GM10266 (cell line): Measurements from ENCODE around the gene HIC1.

Source experiments
- DNase-seq: peaks from one replicate; pipeline ENCODE4 v3.0.0; 2012; ENCODE audit errors: extremely low spot score
- TF ChIP-seq, protein P1 (sequence below): IDR thresholded peaks from 2 replicates; pipeline ENCODE4 v1.5.1; 2012; ENCODE audit warnings: mild to moderate bottlenecking, low read depth; ENCODE audit not compliant: control insufficient read depth, insufficient read depth; ENCODE audit errors: missing control alignments

The HIC1 gene

DNA sequence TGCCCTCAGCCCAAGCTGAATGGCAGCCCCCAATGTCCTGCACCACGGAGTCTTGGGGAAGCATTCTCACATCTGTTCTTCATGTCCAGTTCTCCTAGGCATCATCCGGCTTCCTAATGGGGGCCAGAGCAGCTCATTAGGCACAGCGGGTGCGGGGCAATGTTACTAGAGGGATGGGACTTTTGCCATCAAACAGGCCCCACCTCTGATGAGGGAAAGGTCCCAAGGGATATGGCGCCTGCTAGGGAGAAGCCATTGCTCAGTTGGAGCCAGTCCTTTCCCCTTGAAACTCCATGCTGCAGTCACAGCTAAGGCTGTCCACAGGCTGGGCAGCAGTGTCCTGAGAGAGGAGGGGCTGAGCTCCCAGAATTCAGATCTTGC, 26.7 kb upstream of the HIC1 start:
- no peak for DNase-seq
- TF ChIP-seq, protein P1, sequence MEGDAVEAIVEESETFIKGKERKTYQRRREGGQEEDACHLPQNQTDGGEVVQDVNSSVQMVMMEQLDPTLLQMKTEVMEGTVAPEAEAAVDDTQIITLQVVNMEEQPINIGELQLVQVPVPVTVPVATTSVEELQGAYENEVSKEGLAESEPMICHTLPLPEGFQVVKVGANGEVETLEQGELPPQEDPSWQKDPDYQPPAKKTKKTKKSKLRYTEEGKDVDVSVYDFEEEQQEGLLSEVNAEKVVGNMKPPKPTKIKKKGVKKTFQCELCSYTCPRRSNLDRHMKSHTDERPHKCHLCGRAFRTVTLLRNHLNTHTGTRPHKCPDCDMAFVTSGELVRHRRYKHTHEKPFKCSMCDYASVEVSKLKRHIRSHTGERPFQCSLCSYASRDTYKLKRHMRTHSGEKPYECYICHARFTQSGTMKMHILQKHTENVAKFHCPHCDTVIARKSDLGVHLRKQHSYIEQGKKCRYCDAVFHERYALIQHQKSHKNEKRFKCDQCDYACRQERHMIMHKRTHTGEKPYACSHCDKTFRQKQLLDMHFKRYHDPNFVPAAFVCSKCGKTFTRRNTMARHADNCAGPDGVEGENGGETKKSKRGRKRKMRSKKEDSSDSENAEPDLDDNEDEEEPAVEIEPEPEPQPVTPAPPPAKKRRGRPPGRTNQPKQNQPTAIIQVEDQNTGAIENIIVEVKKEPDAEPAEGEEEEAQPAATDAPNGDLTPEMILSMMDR, result no peak

DNA sequence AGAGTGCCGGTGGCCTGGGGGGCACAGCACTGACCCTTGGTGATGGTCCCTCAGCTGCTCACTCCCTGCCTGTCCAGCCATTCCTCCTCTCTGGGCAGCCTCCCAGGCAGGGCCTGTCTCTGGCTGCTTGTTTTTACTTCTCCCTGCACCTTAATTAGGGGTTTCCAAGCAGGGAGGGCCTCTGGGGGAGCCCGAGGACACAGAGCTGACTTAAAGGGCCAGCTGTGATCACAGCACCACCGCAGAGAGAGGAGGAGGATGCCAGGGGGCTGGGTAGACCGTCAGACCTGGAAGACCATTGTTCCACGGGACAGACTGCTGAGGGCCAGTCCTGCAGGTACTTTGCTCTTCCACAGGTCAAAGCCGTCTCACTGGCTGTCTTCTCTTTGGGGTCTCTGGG, 26.2 kb upstream of the HIC1 start:
- TF ChIP-seq, protein P1, result no peak
- DNase-seq, result no peak

DNA sequence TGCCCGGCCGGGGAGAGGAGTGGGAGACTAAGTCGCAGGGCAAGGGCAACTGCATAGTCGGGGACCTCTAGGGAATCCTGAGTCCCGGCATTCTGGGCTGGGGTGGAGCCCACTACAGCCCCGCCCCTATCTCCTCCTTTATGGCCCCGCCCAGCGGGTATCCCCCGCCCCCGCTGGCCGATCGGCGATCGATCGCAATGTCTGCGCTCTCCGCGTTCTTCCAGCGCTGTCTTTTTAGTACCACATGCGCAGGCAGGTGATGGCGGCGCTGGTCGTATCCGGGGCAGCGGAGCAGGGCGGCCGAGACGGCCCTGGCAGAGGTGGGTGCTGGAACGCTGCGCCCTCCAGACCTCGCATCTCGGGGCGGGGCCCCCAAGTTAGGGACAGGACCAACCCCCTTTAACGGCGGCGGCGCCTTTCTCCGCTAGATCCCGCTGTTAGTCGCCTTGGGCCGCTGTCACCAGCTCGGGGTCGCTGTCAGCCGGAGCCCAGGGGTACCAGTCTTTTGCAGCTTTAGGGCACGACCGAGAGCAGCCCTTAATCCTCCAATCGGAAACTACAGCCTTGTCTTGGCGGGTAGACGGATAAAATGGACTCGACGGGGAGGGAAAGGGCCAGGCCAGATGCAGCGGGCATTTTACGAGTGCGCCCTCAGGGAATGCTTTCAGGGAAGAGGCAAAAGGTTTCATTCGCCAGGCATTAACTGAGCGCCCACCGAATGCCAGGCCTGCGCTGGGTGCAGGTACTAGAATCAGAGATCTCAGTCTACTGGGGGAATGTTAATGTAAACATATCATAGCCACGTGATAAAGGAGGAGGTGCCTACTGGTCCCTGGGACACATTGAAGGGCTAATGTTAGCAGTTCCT, 24.8 kb upstream of the HIC1 start, which contains the start of gene DPH1:
DPH1 (plus strand) TSS at position 243 of the 868 bp plus-strand sequence; CDS start at position 260, 17 bp downstream.
- DNase-seq, result peak; percentile 93
- TF ChIP-seq, protein P1, result no peak

DNA sequence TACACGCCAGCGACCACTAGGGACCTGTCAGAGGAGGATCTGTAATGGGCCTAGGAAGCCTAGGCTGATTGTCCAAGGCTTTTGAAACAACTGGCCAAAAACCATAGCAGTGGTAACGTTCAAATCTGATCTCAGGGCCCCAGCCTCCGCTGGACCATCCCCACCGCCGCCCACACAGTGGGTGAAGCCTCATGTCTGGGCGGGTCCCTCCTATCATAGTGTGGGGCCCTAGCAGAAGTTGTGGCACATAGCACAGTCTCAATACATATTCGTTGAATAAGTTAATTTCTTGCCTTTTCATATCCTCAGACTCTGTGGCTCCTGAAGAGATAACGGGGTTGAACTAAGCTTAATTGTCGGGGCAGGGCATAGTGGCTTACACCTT, 24.1 kb upstream of the HIC1 start:
- no peak for DNase-seq
- TF ChIP-seq, protein P1, result peak; percentile 69

DNA sequence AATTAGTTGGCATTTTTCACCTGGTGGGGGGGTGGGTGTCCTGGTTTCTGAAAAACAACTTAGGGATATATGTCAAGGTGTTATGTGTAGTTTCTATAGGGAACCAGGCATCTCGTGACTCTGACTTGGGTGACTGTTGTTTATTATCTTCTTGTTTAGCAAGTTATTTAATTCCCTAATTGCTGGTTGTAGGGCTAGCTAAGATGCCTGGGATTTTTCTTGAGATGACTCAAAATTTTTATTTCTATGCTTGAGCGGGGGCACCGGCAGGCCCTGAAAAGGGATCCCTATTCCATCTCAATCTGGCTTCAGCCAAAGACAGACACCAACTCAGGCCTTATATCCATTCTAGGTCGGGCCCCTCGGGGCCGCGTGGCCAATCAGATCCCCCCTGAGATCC, 21.8 kb upstream of the HIC1 start:
- DNase-seq, result no peak
- TF ChIP-seq, protein P1, result no peak

DNA sequence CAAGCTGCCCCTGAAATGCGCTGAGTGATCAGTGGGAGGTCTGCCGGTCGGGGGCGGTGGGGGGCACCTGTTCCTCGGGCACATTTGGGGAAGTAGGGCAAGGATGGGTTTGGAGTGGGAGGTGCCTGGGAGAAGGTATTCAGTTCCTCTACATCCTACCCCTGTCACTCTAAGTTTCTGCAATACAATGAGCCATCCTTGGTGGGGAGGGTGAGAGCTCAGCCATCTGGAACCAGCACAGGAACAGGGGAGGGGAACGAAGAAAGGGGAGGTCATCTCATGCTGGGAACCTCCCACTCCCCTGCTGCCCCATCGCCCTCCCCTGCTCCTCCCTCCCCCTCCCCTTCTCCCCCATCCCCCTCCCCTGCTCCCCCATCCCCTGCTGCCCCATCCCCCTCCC, 20.7 kb upstream of the HIC1 start:
- no peak for DNase-seq
- TF ChIP-seq, protein P1, result no peak

DNA sequence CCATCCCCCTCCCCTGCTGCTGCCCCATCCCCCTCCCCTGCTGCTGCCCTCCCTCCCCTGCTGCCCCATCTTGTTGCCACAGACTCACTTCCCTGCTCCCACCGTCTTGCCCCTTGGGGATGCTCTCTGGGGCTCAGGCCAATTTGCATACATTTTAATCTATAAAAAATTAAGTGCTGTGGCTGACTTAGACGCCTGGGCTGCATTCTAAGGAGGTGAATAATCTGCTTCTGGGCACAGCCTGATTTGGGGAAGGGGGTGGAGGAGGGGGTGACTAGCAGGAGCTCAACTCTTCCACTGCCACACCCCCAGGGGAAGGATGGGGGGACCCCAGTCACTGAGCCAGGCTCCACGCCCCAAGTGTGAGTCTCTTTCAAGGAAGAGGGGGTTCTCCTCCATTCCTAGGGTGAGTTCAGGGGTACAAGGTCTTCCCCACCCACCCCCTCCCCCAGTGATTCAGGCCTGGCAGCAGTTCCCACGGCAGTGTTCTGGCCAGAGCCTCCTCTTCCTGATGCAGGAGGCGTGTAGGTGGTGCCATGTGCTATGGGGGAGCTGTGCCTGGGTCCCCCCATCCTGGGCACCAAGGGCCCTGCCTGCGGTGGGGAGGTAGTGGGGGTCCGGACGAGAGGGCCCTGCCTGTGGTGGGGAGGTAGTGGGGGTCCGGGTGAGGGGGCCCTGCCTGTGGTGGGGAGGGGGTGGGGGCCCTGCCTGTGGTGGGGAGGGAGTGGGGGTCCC, 19.9 kb upstream of the HIC1 start:
- TF ChIP-seq, protein P1, result no peak
- DNase-seq, result no peak
